Epithelial cell of esophagus (primary cell): ENCODE results near the gene TMIGD1.

ENCODE experiments used
- DNase-seq: peaks from one replicate; pipeline ENCODE4 v3.0.0; 2010; ENCODE audit warnings: low read depth
- H3K4me3 ChIP-seq: 2 replicates; pipeline ENCODE4 v1.5.1; 2011; ENCODE audit warnings: mild to moderate bottlenecking, low read length, control low read depth
- CTCF ChIP-seq: IDR thresholded peaks from 2 replicates; pipeline ENCODE4 v1.5.1; 2011; ENCODE audit warnings: low read depth, mild to moderate bottlenecking, low read length, control low read depth, inconsistent platforms; ENCODE audit not compliant: insufficient read depth; ENCODE audit errors: missing control alignments

TMIGD1 gene

GRCh38 chr17:30273373-30273772 is 60.5 kb downstream of the TMIGD1 start:
- TF ChIP-seq CTCF: no peak
- H3K4me3 ChIP-seq: no peak overlapping the region
- DNase-seq: no peak

DNA sequence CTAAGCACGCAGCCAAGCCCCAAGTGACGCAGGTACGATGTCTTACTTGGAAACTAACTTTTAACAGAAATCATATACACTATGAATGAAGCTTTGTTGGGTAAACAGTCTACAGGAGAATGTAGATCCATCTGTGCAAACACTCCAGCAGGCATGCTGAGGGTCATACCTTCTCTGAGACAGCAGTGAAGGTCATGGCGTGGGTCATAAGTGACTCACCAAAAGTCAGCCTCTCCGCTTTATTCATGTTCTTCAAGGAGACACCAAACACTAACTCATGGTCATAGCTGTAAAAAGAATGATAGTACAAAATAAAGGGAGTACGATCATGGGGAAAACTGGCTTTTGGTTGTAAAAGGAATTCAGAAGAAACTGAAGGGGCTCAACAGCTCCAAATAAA is 62.8 kb downstream of the TMIGD1 start:
- DNase-seq: no peak
- no peak for TF ChIP-seq CTCF
- no peak overlapping the region for H3K4me3 ChIP-seq

DNA sequence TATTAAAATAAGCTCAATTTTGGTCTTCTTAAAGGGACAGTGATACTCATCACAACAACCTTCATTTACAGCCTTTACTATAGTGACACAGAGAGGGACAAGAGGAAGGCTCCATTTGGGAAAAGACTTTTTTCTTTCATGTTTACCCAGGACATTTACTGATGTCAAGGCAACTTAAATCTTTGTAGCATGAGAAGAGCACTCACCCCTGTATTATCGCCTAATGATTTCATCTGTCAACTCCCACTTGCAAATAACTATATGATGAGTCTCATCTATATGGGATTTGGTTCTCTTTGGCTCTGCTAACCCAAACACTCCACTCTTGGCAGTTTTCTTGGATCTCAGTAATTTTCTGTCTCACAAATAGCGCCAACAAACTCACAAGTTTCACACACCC is 66.2 kb downstream of the TMIGD1 start:
- DNase-seq: no peak
- no peak overlapping the region for H3K4me3 ChIP-seq
- TF ChIP-seq CTCF: no peak
